GM11168 (cell line): ENCODE data around the gene FOXD4.
"Not testable (repeated sequence)": the region's sequence is repeated elsewhere in the genome, so short reads cannot be mapped to it uniquely, and the experiment has no call there.

Experiments
- in situ Hi-C: fragments of 300-500 bp; cut with MboI; formaldehyde crosslinking; loops from one replicate; pipeline ENCODE4 v1.12.0; 2022; ENCODE audit warnings: low sequenced_read_pairs; ENCODE audit not compliant: unreplicated experiment

Gene FOXD4

DNA sequence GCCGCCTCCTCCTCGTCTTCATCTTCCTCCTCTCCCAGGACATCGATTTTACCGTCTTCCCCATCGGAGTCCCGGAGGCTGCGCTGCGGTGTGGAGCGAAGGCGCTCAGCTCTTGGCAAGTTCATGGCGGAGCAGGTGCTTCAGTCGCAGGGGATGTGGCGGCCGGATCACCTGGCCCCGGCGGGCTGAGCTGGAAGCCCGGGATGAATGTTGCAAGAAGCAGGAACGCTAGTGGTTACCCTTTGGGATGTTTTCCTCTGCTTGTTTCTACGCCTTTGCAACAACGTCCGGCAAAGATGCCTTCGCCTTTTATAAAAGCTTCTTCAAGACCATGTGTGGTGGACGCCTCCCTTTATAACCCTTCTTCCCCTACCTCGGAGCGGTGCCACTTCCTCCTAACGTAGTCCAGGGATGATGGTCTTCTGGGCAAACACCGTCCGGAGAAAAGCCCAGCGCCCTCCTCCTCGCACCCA, at the start of gene FOXD4:
TSS of gene FOXD4 (minus strand) at position 423 of the 473 bp plus-strand sequence. CDS start at position 125, 298 bp downstream.
- in situ Hi-C loops, result not testable (repeated sequence)

DNA sequence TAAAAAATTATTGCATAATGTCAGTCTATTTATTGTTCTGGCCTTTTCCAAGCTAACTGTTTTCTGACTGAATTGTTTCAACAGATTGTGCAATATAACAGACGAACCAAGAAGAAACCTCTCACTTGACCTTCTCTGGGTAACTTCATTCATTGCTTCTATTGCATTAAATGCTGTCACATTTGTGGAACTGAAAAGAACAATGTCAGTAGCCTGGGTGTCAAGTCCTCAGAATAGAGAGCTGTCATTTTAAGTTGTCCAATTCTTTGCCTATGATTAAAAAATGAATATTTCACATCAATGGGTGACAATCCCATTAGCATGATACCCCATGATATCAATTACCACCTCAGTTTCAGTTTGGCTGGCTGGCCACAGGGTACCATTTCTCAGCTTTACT, 41.7 kb upstream of the FOXD4 start:
- in situ Hi-C loops, result not testable (repeated sequence)

DNA sequence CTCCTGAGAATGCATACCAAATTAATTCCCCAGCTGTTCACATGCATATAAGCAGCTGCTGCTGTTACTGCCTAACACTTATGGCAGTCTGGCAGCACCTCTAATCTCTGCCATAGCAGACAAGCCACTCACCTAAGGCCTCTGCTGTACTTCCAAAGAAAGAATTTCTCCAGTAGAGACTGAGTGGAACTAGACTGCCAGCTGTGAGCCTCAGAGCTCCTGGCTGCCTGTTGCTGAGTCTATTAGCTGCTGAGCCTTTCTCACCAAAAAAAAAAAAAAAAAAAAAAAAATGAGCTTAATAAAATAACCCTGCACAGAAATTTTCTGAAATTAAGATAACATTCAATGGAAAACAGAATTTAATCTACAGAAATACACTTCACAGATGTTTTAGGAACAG, 33.0 kb upstream of the FOXD4 start:
- in situ Hi-C loops, result not testable (repeated sequence)

DNA sequence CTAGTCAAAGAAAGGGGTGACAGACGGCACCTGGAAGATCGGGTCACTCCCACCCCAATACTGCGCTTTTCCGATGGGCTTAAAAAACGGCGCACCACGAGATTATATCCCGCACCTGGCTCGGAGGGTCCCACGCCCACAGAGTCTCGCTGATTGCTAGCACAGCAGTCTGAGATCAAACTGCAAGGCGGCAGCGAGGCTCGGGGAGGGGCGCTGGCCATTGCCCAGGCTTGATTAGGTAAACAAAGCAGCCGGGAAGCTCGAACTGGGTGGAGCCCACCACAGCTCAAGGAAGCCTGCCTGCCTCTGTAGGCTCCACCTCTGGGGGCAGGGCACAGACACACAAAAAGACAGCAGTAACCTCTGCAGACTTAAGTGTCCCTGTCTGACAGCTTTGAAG, 21.7 kb upstream of the FOXD4 start:
- in situ Hi-C loops, result not testable (repeated sequence)

DNA sequence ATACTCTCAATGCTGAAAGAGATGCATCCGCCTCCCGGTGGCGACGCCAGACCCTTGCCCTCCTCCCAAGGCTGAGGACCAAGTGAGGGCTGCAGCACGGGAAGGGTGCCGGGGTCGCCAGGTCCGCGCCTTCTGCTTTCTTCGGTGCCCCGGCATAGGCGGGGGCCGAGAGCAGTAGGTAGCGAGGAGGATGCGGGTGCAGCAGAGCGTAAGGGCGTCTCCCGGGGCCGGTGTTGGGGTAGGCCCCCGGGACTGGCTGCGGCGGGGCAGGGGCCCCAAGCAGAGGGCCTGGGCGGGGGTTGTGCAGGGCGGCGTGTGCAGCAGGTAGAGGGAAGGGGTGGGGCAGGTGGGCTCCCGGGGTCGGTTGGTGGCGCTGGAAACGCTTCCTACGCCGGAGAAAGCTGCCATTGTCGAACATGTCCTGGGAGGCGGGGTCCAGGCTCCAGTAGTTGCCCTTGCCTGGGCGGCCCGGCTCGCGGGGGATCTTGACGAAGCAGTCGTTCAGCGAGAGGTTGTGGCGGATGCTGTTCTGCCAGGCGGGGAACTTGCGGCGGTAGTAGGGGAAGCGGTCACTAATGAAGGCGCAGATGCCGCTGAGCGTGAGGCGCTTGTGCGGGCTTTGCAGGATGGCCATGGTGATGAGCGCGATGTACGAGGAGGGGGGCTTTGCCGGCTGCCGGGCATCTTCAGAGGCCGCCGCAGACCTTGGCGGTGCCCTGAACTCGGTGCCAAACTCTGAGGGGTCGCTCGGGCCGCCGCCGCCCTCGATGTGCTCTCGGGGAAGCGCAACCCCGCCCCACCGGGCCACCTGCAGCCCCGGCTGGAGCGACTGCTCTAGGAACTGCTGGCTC, 848 bp downstream of the FOXD4 start:
- in situ Hi-C loops, result not testable (repeated sequence)

DNA sequence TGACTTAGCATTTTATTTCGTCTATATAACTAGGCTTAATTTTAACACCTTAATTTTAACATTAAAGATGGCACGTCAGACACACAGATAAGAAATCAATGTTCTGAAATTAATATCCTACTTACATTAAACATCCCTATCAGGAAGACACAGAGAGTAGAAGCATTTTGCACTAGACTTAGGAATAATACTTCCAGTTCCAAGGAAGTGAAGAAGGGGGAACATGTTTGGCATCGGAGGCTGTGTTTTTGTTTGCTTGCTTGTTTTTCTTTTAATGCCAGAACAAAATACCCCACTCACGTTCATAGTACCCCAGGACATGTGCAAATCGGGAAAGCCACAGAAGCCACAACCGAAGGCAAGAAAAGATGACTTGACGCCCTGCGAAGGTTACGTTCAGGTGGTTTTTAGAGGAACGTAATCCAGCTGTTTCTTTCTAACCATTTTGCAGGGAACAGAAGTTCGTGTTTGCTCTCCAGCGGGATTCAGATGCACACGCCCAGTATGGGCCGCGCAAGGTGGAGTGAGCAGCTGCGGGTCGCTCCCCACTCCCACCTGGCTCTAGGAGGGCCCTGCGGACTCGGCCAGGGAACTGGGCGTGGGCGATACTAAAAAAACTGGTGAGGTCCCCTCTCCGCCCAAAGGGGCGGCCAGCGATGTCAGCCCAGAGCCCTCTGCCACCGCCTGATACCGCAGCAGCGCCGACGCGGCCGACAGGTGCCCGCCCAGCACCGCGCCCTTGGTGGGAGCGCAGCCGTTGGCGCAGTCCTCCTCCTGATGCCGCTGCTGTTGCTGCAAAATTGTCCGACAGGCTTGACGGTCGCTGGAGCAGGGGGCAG, 1.8 kb downstream of the FOXD4 start:
- in situ Hi-C loops, result not testable (repeated sequence)

DNA sequence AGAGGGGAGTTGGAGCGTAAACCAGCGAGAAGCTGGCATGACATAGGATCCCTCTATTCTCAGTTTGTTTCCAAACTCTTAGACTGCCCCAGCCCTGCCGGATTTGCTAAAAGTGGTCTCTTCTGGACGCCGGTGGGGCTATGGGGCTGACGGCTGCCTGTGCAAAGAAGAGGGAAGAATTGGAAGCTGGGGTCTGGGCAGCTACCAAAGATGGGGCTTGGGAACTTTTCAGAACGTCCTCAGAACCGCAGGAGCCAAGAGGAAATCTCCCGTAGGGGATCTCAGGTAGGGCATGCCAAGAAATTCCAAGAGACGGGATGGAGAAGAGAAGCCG, 3.1 kb downstream of the FOXD4 start:
- in situ Hi-C loops, result not testable (repeated sequence)

DNA sequence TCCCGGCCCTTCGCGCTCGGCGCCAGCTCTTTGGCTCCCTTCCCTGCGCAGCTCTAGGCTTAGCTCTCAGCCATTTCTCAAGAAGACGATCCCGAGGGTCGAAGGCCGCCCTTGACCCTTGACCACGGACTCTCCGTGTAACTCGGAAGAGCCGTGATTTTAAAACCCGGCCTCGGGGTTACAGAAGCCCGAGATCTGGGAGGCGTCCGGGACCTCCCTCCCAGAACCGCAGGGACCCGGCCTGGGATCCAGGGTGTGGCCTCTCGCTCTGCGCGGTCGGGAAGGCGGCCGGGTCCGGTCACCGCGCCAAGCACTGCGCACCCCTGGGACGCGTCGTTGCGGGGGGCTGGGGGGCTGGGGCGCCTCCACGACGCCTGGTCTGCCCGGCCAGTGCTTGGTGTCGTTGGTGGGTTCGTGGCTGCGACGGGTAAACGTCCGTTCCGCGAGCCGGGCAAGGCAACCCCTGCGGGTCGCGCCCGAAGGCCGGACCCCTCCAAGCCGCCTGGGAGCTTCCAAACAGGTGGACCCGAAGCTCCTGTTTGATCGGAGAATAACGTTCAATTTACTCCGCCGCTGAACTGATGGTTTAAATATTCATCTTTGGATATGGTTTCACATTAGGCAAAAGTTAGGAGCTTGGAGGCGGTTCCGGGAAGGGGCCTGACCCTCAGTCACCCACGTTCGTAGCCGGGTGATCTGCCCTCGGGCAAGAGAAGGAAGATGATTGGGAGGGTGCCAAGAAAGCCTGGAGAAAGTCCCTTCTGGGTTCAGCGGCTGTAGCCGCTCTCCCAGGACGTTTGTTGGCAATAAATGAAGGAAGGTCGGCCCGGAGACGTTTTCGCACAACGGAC, 3.7 kb downstream of the FOXD4 start:
- in situ Hi-C loops, result not testable (repeated sequence)

DNA sequence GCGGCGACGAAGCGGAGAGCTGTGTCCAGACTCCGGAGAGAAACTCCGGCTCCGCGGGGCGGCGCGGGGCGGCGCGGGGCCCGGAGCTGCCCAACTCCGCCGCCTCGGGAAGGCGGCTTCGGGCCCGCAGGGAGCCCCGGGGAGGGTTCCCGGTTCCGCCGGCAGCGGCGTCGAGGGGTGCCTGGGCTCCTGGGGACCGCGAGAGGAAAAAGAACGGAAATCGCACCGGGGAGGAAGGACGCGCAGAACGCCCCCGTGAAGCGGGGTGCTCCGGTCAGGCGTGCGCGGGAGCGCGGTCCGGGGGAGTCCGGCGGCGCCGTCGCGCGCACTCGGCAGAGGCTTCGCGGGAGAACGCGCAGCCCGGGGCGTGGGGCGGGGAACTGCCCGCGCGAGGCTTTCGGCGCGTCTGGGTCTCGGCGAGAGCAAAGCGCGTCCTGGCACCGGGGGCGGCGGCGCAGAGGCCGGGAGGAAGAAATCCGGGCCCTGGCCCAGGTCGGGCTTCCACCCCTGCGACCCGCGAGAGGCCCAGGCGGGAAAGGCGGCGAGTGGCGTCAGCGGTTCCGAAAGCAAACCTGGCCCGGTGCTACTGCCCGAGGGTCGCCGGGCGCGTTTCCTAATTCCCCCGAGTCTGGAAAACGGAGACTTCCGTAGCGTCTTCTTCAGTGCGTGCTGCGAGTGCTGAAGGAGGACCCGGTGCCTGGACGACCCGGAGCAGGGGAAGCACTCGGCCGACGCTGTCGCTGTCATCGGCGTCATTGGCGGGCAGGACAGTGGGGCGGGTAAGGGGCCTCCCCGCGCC, 4.5 kb downstream of the FOXD4 start:
- in situ Hi-C loops, result not testable (repeated sequence)

DNA sequence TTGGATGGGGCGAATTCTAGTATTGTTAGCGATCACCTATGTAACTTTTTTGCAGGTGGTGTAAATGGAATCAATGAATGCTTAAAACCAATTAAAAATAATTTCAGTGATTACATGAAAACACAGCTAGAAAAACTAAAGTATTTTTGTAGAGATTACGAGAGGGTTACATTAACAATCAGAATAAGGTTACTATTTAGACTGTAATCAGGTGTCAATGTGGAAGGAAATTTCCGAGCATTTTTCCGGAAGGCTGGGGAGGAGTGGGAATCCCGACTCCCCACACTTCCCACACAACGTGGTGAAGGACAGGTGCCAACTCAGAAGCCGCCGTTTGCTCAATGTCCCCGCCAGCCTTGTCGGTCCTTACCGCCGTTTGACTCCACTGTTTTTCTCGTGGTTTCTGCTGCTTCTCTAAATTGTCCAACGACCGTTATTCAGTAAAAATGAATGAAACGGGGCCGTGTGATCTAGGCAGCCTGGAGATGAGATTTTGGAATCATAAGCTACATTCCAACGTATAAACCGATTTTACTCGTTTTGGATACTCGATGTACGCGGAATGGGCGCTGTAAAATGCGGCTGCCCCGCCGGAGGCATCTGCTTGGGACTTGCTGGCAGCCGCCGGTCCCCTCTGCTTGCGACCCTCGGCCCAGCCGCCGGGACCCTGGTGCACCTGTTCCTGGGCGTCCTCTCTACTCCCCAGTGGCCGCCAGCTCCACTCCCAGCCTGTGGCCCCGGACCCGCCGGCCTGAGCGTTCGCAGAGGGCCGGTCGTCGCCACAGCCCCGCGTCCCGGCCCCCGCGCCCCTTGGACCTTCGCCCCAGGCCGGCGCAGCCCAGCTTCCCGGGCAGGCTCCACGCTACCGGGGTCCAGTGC, 5.4 kb downstream of the FOXD4 start:
- in situ Hi-C loops, result not testable (repeated sequence)

DNA sequence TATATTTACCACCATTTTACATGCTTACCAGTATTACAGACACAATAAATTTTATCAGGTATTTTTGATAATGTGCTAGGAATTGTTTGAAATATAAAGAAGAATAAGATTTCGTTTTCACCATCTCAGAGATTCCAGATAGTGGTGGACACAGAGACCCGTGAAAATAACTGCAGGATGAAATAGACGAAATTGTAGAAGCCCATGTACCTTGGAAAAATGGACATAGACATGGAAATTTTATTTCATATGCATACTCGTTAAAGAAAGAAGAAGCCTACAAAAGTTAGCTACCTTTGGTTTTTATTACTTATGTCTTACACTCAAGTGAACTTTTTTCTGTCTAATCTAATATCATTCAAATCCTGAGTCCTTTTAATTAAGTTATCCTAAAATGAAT, 7.5 kb downstream of the FOXD4 start:
- in situ Hi-C loops, result not testable (repeated sequence)

DNA sequence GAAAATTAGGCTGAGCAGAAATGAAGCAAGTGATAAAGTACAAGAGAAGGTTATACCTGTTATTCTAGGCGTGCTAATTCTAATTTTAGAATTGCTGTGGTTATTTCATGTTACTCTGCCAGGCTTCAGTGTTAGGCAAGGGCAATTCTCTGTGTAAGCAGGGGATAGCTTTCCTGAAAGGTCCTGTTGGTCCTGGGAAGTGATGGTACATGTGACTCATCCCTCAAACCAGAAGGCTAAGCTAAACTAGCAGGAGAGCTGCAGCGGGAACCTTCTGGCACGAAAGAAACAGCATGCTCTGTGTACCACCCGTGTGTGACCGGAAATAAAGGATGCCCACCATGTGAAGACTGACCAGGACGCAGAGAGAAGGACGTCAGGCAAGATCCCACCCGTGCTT, 8.7 kb downstream of the FOXD4 start:
- in situ Hi-C loops, result not testable (repeated sequence)

DNA sequence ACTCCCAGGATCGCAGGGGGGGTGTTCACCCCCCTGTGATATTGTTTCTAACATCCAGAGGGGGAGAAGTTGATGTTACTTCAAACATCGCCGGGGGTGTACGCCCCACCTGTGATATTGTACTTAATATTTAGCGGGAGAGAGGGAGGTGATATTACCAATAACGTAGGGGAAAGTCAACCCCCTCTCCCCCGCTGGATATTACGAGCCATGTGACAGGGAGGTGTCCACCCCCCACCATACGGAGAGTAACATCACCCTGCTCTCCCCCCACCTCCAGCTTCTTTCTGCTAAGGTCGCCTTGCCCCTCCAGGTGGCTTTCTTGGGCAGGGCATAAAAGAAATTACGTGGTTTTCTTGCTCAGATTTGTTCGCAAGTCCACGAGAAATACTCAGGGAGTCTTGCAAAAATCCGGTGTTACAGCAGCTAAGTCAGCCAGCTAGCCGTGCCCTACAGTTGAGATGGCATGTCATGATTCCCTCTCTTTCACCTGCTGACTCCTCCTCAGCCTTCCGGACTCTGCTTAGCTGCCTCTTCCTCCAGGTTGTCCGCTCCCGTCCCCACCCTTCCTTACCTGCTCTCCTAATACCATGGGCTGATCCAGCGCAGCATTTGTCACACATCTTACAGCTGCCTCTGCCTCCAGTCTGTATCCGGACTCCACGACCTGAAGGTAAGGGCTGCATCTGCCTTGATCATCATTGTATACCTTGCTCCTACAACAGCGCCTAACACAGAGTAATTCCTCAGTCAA, 9.3 kb downstream of the FOXD4 start:
- in situ Hi-C loops, result not testable (repeated sequence)

DNA sequence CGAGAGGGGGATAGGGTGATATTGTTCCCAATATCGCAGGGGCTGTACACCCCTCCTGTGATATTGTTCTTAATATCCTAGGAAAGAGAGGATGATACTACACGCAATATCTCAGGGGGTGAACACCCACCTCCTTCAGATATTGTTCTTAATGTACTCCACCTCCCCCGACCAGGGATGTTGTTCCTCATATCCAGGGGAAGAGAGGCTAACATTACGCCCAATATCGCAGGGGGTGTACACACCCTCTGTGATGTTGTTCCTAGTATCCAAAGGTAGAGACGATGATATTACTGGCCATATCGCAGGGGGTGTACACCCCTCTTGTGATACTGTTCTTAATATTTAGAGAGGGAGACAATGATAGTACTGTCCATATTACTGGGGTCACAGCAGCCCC, 12.2 kb downstream of the FOXD4 start:
- in situ Hi-C loops, result not testable (repeated sequence)

DNA sequence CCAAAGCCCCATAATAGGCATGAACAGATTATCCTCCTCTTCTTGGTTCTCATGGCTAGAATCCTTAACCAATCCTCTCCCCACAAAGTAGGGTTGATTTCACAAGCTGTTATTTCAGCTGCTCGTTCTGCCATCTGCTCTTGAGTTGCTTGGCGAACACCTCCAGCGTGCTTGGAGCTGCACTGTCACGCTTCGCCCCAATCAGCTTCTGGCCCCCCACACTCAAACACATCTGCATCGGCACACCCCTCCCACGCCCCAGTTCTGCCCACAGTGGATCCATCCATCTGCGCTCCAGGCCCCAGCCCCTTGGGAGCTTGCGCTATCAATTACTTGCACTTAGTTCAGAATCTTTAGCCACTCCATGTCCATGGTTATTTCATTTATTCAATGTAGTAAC, 17.8 kb downstream of the FOXD4 start:
- in situ Hi-C loops, result not testable (repeated sequence)

DNA sequence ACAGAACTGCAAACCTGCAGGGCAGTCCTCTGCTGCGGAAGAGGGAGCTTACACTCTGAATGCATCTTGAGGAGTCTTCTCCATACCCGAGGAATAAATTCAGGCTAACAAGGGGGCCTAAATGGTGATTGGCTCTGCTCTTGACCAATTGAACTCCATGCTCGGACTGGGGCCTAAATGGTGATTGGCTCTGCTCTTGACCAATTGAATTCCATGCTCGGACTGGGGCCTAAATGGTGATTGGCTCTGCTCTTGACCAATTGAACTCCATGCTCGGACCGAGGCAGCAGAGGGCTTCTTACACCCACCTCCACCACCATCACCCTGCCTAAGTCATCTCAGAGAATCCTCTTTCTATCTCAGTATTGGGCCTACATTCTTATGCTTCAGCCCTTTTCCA, 18.4 kb downstream of the FOXD4 start:
- in situ Hi-C loops, result not testable (repeated sequence)

DNA sequence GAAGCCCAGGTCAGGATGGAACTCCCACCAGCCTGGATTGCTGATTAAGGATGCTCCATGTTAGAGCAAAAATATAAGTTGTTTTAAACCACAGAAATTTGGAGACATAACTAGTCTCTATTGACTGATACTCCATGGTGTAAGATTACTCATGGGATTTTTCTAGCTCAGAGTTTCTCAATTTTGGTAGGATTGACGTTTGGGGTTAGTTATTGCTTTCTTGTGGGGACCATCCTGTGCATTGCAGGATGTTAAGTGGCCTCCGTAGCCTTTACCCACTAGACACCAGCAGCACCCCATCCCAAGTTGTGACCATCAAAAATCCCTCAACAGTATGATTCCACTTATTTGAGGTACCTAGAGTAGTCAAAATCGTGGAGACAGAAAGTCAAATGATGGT, 19.4 kb downstream of the FOXD4 start:
- in situ Hi-C loops, result not testable (repeated sequence)

DNA sequence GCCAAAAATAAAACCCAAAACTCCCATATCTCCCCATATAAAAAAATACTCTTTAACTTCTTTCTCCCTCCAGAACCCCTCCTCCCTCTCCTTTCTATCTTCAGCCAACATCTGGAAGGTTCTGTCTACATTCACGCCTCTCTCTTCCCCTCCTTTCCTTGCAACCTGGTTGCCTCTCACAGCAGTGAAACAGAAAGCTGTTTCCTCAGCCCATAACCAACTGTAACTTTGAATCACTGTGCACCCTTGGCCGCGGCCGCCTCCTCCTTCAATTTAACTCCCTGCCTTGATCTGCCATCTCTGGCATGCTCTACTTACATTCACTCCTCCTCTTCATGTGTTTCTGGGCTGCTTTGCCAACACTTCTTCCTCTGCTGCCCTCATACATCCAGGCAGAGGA, 23.2 kb downstream of the FOXD4 start:
- in situ Hi-C loops, result not testable (repeated sequence)
